GM23338 (cell line): ENCODE results near the gene MAP6D1.

ENCODE experiments used
- CREB1 ChIP-seq: fragments of 250-450 bp; sonication (Bioruptor Pico); IDR thresholded peaks from 2 replicates; pipeline ENCODE4 v1.5.0; 2020; ENCODE audit warnings: low read depth, mild to moderate bottlenecking, moderate library complexity
- EZH2 ChIP-seq: fragments of 200-600 bp; sonication (generic); IDR thresholded peaks from one replicate; pipeline ENCODE4 v1.8.0; 2017; ENCODE audit warnings: antibody characterized with exemption, mild to moderate bottlenecking, low read depth; ENCODE audit not compliant: unreplicated experiment
- JUNB ChIP-seq: IDR thresholded peaks from one replicate; pipeline ENCODE4 v1.6.1; 2016; ENCODE audit warnings: antibody characterized with exemption; ENCODE audit not compliant: unreplicated experiment
- POLR2AphosphoS5 ChIP-seq: IDR thresholded peaks from 2 replicates; pipeline ENCODE4 v1.6.1; 2016; ENCODE audit warnings: antibody characterized with exemption, low read depth
- TF ChIP-seq, protein P1 (sequence below), 2 experiments: fragments of 200-600 bp in 1 of 2; sonication (generic) in 1 of 2; conservative IDR thresholded peaks; 2 replicates each; pipeline versions ENCODE4 v1.5.1 to v1.6.1; 2016 to 2017; ENCODE audit warnings: antibody characterized with exemption in 2 of 2, low read depth in 2 of 2, mild to moderate bottlenecking in 2 of 2, moderate library complexity in 1 of 2
- TF ChIP-seq, protein P2 (sequence below): IDR thresholded peaks from one replicate; pipeline ENCODE4 v1.6.1; 2018; ENCODE audit warnings: antibody characterized with exemption; ENCODE audit not compliant: unreplicated experiment
- TF ChIP-seq, protein P3 (sequence below): IDR thresholded peaks from 2 replicates; pipeline ENCODE4 v1.6.1; 2016; ENCODE audit warnings: antibody characterized with exemption

DNA sequence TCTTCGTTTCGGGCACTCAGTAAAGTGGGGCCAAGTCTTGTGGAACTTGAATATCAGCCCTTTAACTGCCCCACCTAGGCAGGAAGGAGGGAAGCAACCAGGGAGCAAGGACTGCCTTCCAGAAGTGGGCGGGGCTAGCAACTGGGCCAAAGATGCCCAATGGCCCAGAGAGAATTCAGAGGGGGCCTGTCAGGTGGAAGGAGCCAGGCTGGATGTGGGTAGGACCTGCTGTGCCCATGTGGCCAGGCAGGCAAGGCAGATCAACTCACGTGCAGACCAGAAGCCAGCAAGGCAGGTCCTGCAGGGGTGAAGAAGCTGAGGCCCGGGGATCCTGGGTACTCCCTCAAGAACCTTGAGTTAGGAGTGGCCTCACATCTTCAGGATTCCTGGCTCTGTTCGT, 5.5 kb downstream of the MAP6D1 start:
- TF ChIP-seq, protein P1, sequence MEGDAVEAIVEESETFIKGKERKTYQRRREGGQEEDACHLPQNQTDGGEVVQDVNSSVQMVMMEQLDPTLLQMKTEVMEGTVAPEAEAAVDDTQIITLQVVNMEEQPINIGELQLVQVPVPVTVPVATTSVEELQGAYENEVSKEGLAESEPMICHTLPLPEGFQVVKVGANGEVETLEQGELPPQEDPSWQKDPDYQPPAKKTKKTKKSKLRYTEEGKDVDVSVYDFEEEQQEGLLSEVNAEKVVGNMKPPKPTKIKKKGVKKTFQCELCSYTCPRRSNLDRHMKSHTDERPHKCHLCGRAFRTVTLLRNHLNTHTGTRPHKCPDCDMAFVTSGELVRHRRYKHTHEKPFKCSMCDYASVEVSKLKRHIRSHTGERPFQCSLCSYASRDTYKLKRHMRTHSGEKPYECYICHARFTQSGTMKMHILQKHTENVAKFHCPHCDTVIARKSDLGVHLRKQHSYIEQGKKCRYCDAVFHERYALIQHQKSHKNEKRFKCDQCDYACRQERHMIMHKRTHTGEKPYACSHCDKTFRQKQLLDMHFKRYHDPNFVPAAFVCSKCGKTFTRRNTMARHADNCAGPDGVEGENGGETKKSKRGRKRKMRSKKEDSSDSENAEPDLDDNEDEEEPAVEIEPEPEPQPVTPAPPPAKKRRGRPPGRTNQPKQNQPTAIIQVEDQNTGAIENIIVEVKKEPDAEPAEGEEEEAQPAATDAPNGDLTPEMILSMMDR (conservative IDR thresholded peaks at IDR 0.05; ENCODE audit: low read depth in 2 of 2) = no peak
- TF ChIP-seq POLR2AphosphoS5 (no peak), EZH2 (no peak), CREB1 (CRISPR knock-in tag) (no peak), JUNB (no peak)
- TF ChIP-seq, protein P2, sequence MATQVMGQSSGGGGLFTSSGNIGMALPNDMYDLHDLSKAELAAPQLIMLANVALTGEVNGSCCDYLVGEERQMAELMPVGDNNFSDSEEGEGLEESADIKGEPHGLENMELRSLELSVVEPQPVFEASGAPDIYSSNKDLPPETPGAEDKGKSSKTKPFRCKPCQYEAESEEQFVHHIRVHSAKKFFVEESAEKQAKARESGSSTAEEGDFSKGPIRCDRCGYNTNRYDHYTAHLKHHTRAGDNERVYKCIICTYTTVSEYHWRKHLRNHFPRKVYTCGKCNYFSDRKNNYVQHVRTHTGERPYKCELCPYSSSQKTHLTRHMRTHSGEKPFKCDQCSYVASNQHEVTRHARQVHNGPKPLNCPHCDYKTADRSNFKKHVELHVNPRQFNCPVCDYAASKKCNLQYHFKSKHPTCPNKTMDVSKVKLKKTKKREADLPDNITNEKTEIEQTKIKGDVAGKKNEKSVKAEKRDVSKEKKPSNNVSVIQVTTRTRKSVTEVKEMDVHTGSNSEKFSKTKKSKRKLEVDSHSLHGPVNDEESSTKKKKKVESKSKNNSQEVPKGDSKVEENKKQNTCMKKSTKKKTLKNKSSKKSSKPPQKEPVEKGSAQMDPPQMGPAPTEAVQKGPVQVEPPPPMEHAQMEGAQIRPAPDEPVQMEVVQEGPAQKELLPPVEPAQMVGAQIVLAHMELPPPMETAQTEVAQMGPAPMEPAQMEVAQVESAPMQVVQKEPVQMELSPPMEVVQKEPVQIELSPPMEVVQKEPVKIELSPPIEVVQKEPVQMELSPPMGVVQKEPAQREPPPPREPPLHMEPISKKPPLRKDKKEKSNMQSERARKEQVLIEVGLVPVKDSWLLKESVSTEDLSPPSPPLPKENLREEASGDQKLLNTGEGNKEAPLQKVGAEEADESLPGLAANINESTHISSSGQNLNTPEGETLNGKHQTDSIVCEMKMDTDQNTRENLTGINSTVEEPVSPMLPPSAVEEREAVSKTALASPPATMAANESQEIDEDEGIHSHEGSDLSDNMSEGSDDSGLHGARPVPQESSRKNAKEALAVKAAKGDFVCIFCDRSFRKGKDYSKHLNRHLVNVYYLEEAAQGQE = no peak
- TF ChIP-seq, protein P3, sequence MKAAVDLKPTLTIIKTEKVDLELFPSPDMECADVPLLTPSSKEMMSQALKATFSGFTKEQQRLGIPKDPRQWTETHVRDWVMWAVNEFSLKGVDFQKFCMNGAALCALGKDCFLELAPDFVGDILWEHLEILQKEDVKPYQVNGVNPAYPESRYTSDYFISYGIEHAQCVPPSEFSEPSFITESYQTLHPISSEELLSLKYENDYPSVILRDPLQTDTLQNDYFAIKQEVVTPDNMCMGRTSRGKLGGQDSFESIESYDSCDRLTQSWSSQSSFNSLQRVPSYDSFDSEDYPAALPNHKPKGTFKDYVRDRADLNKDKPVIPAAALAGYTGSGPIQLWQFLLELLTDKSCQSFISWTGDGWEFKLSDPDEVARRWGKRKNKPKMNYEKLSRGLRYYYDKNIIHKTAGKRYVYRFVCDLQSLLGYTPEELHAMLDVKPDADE = no peak
